GM18858 (cell line): ENCODE results near the gene SWT1.

Source experiments
- ATAC-seq: cut with Tn5 transposase; IDR thresholded peaks from one replicate; pipeline ENCODE4 v1.9.1; 2021; ENCODE audit not compliant: unreplicated experiment

The SWT1 gene, protein sequence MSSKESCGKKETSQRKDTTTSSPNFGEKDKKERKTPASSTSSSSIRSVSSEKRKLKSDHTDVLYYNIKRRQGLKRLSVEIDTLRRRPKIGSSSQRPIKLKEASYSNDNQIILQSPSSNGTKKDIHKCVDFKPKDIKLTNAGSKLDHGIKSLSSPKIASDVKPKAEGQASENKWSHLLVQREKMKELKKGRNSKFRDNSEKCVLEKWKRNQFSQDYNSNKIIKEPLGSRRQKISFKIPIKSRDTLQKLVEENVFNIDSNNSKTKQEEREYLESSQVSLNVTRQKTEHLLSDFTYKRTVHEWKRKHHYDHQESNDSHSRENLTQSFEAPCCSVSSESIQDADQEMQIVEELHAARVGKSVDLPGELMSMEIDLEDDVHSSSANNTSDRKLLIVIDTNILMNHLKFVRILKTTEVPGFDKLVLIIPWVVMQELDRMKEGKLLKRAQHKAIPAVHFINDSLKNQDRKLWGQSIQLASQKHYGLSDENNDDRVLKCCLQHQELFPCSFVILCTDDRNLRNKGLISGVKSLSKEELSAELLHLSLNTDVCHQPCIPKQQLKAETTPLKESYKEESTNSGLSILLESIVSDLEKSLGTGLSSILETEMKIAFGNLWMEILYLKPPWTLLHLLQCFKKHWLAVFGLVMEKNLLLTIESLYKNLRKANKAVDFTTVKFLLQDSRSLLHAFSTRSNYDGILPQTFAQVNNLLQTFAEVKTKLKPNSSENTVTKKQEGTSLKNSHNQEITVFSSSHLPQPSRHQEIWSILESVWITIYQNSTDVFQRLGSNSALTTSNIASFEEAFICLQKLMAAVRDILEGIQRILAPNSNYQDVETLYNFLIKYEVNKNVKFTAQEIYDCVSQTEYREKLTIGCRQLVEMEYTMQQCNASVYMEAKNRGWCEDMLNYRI

DNA sequence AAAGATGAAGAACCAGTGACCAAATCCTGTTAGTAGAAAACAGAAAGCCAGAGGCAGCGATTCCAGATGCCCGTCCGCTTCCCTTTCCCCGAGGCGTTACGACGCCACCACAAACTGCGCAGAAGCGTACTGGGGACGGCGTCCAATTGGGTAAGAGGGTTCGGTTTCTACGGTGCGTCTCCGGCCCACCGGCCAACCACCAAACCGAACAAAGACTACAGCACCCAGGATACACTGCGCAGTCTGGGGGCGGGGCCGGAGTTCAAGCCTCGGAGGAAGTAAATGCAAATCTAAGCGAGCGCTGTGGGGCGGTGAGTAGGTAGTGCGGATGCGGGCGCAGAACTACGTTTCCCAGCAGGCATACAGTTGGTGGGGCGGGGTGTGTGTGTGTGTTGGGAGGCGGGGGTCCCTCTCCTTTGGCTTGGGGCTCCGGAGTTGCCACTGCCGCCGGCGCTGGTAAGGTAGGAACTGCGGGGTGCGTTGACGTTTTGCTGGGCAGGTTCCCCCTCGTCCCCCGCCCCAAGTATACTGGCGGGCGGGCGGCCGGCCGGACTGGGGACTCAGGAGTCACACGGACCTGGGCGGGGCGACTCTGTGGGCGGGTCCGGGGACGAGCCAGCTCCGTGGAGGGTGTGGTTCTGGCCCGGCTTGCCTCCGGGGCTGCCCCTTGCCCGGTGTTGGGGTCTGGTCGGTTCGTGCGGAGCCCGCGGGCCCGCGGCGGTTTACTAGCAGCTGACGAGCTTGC, at the start of gene SWT1, which contains the start of gene TRMT1L:
SWT1 (plus strand) TSS at position 314 of the 745 bp plus-strand sequence. CDS start 3,675 bp downstream, outside the sequence.
TRMT1L (minus strand) TSS at position 100 of the 745 bp plus-strand sequence. CDS start 241 bp downstream, outside the sequence.
- peak; percentile 90 for ATAC-seq

DNA sequence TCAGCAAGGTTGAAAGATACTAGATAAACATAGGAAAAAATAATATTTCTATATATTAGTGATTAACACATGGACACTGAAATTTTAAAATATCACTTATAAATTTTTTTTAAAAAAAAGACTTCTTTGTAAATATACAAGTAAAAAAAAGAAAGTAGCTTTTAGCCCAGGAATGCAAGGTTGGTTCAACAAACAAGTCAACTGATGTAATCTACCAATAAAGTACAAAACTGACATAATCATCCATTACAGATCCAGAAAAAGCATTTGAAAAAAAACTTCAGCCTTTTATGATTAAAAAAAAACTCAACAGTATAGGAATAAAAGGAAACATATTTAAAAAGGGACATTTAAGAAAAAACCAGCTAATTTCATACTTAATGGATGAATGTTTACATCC, 48.6 kb upstream of the SWT1 start:
- no peak for ATAC-seq

DNA sequence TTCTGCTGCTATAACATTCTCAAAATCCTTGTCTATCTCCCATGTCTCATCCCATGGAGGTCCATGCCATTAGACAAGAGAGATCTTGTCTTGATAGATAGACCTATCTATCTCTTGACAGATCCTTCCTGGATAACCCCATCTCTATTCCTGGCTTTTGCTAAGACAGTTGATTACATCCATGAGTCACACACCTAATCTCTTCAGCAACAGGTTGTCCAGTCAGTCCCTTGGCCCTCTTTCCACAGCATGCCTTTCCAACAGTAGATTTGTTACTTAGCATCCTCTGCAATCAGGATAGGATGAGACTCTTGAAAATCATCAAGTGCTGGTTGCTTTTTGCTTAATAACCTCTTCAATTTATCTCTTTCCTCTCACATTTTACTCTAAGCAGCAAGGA, 46.8 kb upstream of the SWT1 start:
- no peak for ATAC-seq

DNA sequence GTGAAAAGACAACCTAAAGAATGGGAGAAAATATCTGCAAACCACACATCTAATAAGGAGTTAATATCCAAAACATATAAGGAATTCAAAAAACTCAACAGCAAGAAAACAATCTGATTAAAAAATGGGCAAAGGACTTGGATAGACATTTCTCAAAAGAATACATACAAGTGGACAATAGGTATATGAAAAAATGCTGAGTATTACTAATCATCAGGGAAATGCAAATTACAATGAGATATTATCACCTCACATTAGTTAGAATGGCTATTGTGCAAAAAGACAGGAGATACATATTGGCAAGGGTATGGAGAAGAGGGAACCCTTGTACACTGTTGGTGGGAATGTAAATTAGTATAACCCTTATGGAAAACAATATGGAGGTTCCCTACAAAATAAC, 45.1 kb upstream of the SWT1 start:
- ATAC-seq, result no peak

DNA sequence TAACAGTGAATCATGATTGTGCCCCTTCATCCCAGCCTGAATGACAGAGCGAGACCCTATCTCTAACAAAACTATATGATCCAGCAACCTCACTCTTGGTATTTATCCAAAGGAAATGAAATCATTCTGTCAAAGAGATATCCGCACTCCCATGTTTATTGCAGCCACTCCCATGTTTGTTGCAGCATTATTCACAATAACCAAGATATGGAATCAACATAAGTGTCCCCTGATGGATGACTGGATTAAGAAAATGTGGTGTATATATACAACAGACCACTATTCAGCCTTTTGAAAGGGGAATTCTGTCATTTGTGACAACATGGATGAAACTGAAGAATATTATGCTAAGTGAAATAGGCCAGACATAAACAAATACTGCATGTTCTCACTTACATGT, 44.6 kb upstream of the SWT1 start:
- ATAC-seq, result no peak

DNA sequence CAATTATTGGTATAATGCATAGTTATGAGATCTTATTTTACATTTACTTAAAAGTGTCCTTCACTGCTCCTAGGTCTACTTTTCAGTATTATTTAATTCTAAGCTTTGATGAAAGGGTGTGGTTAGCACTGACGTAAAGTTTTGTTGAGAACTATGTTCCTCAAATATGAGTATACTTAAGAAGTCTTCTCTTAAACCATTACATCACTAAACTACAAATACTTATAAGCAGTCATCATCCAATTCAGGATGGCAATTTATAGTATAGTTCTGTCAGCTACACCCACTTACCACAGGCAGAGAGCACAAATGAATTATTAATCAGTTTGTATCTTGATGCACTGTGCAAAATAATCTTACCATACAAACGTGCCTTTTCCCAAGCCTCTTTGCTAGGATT, 27.3 kb upstream of the SWT1 start:
- no peak for ATAC-seq

DNA sequence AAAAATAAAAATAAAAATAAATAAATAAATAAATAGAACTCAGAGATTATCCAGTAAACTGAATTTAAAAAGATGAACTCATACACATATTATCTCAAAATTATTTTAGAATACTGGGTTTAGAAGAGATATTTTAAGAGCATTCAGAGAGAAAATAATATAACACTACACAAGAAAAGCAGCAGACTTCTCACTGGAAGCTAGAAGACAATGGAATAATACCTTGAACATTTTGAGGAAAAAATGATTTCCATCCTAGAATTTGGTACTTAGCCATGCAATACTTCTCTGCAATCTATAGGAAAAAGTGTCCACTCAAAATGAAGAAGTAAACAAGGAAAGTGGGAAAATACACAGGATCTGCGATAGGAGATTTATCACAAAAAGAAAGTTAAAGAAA, 24.4 kb upstream of the SWT1 start:
- ATAC-seq, result no peak

DNA sequence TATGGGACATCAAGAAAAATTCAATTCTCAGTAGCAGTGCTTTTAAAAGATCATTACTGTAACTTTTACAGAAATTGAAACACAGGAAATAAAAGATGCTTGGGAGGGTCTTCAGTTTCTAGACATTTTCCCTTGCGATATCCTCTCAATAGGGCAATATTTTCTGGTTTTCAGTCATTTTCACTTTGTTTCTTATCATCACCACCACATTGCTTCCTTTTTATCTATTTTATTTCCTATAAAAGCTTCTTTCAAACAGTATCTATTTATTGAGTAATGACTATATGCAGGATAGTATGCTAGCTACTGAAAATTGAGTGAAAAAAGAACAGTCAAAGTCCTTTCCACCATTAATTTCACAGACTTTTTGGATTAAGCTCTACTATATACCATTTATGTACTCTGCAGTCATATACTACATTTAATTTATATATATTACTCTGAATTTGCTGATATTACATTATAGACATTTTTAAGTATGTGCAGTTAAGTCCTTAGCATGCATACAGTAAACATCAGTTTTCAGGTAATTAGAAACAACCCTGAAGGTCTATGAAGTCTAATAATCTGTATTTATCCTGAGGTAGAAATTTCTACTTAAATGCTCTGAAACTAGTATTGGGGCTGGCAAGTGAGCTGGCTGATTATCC, 18.9 kb upstream of the SWT1 start:
- ATAC-seq, result no peak

DNA sequence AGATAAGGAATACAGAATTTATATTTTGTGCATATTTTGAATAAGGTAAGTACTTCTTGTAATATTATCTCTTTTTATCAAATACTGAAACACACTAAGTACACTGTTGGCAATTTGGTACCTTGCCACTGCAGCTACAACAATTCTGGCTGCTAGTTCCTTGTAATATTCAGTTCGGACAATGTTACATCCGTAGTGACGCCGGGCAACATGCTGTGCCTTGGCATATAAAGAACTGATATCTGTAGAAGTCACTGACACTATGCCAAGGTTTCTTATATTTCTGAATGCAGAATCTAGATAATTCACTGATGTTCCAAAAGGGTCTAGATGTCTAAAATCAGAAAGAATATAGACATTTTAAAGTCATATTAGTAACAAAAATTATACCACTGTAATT, 17.7 kb upstream of the SWT1 start:
- ATAC-seq, result no peak

DNA sequence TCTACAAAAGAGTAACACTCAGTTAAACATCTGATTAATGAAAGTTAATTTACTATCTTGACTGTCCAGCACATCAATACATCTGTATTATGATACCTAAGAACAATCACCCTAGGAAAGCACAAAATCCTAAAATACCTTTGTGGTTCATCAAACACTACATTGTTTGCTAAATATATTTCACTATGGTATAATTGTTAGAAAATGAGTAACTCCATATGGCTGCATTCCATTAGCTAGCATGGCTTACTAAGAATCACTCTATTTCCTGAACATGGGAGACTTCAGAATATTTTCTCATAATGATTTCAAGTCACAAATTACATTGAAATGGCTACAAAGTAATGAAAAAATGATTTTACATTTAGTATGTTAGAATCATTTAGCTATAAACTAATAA, 12.7 kb upstream of the SWT1 start:
- ATAC-seq, result no peak

DNA sequence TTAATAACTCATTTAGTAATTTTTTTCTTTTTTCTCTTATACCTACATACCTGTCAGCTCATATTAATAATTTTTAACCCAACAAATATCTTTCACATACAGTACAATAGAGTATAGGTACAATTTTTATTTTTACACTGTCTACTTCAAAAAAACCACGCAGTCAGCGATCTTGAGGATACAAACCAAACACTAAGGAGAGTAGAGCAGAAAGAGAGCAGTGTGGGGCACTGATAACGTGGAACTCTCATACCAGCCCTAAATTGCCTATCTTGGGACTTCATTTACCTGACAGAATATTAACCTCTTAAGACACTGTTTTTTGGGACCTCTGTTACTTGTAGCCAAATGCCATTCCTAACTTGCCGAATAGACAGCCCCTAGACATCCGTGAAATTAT, 5.8 kb upstream of the SWT1 start:
- ATAC-seq, result no peak

DNA sequence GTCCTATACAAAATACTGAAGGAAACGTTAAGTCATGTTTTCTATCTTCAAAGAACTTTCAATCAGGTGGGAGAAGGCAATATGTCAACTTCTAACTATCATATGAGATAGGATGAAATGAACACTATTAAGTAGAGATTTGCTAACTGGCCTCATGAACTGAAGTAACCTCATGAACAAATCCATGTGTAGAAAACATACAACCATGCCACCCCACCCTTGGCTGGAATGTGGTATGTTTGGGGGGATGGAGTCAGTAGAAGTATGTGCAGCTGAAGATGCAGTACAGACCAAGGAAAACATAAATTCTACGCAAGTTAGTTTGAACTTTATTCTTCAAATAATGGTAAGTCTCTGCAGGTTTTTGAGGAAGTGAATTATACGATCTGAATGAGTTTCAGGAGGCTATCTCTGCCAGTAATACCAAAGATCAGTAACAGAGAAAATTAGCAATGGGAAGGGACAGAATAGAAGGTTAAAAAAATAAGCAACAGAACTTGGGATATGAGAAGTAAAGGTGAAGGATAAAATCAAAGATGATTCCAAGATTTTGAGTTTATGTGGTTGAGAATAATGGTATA, 4.7 kb upstream of the SWT1 start:
- no peak for ATAC-seq

DNA sequence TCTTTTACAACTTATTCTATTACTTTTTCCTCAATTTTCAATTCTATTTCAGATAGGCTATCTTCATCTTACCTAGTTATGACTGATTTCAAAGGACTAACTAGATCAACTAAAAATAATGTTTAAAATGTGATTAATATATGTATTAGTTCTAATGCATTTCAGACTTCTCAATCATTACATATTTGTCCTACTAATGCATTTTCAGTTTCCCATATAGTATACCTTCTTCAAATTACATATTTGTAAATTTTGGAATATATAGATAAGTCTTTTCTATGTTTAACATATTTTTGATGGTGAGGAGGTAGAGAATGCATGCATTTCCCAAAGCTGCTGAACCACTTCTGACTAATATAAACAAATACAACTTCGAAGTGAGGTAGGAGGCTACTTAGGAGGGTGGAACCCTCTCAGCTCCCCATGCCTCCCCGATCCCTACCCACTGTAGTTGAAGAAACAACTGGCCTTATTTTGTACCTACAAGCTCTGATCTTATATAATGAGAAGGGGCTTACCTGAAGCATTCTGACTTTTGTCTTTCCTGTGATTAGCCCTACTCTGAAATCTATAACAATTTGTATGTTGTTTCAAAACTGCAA, 2.0 kb upstream of the SWT1 start:
- no peak for ATAC-seq

DNA sequence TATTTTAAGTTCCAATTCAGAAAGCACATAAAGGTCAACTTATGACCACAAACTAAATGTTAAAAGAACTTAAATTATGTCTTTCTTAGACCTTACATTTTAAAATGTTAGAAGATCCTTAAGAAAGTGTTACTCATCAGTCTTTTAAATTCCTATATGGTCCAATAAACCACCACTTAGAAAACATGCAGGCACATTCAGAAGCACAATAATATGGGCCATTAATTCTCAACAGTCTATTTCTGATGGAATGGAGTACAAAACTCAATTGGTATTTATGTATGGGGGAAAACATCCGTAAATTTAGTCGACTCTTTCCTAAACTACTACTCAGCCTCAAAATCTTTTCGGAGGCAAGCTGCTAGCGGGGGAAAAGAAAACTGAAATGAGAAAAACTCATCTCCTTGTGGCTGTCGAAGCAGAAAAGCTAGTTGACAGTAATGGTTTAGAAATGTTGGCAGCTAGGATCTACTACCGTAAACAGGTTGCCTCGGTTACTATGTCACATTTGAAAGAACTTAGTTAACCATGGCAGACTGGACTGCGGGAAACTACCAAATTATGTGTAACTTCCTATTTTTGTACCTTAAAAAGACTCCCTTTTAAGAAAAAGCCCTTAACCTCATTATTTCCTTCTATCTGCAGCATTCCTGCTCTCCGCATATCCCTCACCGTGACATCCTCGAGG, 1.2 kb upstream of the SWT1 start:
- ATAC-seq, result no peak

DNA sequence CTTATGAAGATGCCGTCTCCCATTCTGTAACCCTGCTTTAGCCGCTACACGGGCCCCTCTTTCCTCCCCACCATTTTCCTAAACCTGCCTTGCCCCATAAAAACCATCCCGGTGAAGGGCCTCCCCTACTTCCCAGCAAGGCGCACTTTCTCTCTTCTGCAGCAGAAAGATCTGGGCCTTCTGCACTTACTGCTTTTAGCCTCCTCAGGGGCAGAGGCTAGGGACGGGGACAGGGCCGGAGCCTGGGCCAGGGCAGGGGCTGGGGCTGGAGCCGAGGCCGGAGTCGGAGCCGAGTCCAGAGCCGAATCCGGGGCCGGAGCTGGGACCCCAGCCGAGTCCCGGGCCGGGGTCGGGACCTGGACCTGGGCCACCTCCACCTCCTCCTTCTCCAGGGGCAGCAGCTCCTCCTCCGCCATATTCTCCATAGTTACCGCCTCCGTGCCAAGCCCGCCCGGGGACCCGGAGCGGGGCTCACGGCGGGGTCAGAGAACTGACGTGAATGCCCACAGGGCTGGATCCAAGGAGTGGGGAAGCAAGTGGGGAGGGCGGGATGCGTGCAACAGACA, 596 bp upstream of the SWT1 start:
- peak; percentile 13 for ATAC-seq

DNA sequence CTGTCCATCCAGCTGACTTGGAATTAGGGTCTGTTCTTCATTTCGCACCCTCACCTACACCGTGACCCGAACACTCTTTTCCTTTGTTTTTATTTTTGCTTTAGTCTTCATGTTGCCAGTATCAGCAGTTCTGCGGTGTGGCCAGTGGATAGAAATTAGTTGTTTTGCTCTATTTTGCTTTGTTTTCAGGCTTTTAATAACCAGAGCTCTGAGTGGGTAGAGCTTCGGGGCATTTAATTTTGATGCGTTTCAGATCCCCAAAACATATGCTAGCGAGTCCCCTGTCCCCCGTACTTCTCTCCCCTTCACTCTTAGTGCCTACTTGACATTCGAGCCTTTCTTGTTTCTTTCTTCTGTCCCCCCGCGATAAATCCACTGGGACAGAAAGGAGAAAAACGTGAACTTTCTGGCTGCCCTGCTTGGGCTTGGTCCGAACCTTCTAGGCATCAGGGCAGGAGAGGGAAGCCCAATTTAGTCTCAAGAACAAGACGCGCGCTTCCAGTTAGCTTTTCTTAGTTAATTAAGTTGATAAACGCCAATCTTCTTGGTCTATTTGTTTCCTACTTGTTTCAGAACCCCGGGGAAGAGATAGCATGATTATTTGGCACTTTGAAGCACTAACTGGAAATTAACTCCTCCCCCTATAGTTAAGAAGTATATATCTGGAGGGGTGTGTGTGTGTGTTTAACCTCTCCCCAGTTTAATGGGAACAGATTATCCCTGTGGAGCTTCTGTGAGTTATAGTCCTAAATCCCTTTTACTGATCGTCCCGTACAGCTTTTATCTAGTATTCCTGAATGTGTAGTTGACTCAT, 839 bp downstream of the SWT1 start:
- ATAC-seq, result no peak

DNA sequence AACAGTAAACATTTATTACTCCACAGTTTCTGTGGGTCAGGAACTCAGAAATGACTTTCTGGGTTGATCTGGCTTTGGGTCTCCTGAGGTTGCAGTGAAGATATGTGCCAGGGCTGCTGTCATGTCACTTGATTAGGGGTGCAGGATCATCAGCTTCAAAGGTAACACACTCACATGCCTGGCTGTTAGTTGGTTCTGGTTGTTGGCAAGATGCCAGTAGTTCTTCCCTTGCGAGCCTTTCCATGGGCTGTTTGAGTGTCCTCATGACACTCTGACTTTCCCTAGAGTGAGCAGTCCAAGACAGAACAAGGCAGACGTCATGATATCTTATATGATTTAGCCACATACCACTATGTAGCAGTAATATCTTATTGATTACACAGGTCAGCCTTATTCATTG, 1.8 kb downstream of the SWT1 start:
- no peak for ATAC-seq

DNA sequence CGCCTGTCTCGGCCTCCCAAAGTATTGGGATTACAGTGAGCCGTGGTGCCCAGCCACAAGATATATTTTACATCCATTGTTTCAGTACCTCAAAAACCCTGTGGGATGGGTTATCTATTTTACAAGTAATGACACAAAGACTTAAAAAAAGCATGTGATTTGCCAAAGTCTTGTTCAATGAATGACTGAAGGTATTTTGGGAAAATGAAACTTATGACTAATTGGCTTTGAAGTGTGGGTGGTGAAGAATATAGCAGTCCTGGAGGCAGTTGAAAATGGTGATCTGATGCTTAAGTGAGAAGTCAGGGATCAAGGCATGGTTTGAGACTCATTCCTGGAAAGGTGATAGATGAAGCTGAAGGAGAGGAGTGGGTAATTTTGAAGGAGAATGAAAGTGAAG, 3.0 kb downstream of the SWT1 start:
- ATAC-seq, result no peak
